Fibroblast of lung (primary cell): ENCODE data around the gene KLHL15. TPM values are rescaled to one million over a fixed set of nuclear protein-coding genes. Genes with fewer than 3 reads are reported as not detected.

ENCODE experiments used
- DNase-seq, 2 donors: peaks; one replicate each; pipeline versions ENCODE4 v3.0.0 to v3.0.0-alpha.2; 2010; ENCODE audit warnings: low read depth in 2 of 2
- H2AFZ ChIP-seq: 2 replicates; pipeline ENCODE4 v1.5.1; 2012; ENCODE audit warnings: low read length, control low read depth, inconsistent platforms
- H3K27ac ChIP-seq: 2 replicates; pipeline ENCODE4 v1.5.1; 2011; ENCODE audit warnings: low read length, control low read depth; ENCODE audit not compliant: insufficient read depth
- H3K27me3 ChIP-seq: 2 replicates; pipeline ENCODE4 v1.5.1; 2011; ENCODE audit warnings: mild to moderate bottlenecking, low read length; ENCODE audit not compliant: control insufficient read depth, insufficient read depth
- H3K36me3 ChIP-seq: 2 replicates; pipeline ENCODE4 v1.5.1; 2011; ENCODE audit warnings: low read length; ENCODE audit not compliant: control insufficient read depth, insufficient read depth
- H3K4me1 ChIP-seq: 2 replicates; pipeline ENCODE4 v1.5.1; 2011; ENCODE audit warnings: low read length; ENCODE audit not compliant: control insufficient read depth, insufficient read depth; ENCODE audit errors: extremely low read depth
- H3K4me2 ChIP-seq: 2 replicates; pipeline ENCODE4 v1.5.1; 2011; ENCODE audit warnings: low read length, control low read depth; ENCODE audit not compliant: insufficient read depth; ENCODE audit errors: extremely low read depth
- H3K4me3 ChIP-seq, 4 experiments: fragments of 200-600 bp in 1 of 4; sonication (generic) in 1 of 4; replicated peaks in 1 of 4; 2 replicates each; pipeline ENCODE4 v1.5.1; 2011 to 2016; ENCODE audit warnings: low read length in 4 of 4, low read depth in 3 of 4, mild to moderate bottlenecking in 3 of 4, control low read depth in 2 of 4, inconsistent platforms in 1 of 4, mixed read lengths in 1 of 4; ENCODE audit not compliant: insufficient read depth in 1 of 4; ENCODE audit errors: control extremely low read depth in 1 of 4
- H3K79me2 ChIP-seq: 2 replicates; pipeline ENCODE4 v1.5.1; 2012; ENCODE audit warnings: mild to moderate bottlenecking, low read length, inconsistent platforms; ENCODE audit not compliant: control insufficient read depth, insufficient read depth
- H3K9ac ChIP-seq: 2 replicates; pipeline ENCODE4 v1.5.1; 2011; ENCODE audit warnings: mild to moderate bottlenecking, low read length, control low read depth; ENCODE audit not compliant: insufficient read depth
- H3K9me3 ChIP-seq: 2 replicates; pipeline ENCODE4 v1.5.1; 2012; ENCODE audit warnings: low read depth, low read length; ENCODE audit not compliant: control insufficient read depth, insufficient read depth
- H4K20me1 ChIP-seq: 2 replicates; pipeline ENCODE4 v1.5.1; 2011; ENCODE audit warnings: low read length; ENCODE audit not compliant: control insufficient read depth, insufficient read depth; ENCODE audit errors: extremely low read depth
- EZH2 ChIP-seq: IDR thresholded peaks from 2 replicates; pipeline ENCODE4 v1.5.1; 2012; ENCODE audit warnings: low read length, control low read depth, mild to moderate bottlenecking; ENCODE audit errors: missing control alignments
- polyA plus RNA-seq, 2 donors: library from polyadenylated mRNA; depleted of rRNA in 1 of 2; stranded (reverse) in 1 of 2; unstranded in 1 of 2; fragments of >200 nt; gene quantifications; 2 replicates each; pipeline ENCODE4 v1.2.1, GENCODE V29; 2011 to 2012; ENCODE audit warnings: missing spikeins in 1 of 2
- total RNA-seq: library from RNA; depleted of rRNA; stranded (reverse); fragments of >200 nt; gene quantifications from 2 replicates; pipeline ENCODE4 v1.2.1, GENCODE V29; 2014
- TF ChIP-seq, protein P1 (sequence below), 2 donors: IDR thresholded peaks in 1 of 2; conservative IDR thresholded peaks in 1 of 2; 1 replicate in 1 of 2; 2 replicates in 1 of 2; pipeline ENCODE4 v1.5.1; 2011 to 2012; ENCODE audit warnings: low read length in 2 of 2, control low read depth in 1 of 2, inconsistent platforms in 1 of 2, low read depth in 1 of 2, mild to moderate bottlenecking in 1 of 2

The KLHL15 gene
- total and polyA plus RNA-seq, 2 donors (not counting 1 experiment from before 2014, with no cell fraction given) = 3.7 to 5.6 TPM

DNA sequence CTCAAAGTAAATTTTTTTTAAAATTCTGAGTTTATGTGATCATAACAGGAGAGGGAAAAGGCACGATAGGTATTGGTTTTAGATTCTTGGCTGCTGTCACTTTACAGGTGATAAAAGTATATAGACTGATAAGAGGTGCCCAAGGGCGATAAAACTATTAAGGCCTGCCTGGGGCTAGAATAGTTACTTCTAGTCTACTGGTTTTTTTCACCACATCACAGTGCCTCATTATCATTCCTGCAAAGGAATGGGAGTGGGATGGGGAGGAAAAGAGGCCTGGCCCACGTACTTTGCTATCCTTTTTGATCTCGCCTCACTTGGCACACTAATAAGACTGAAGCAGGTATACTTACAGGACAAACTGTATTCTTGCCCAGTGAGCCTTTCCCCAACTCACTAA lies 72.6 kb downstream of the KLHL15 start:
- Histone ChIP-seq H3K27ac (no peak overlapping the region), H3K9ac (no peak overlapping the region), H3K79me2 (no peaks in the 10 kb centered on the region), H3K4me1 (no peaks in the 10 kb centered on the region), H3K27me3 (no peaks in the 10 kb centered on the region), H3K4me3 (no peak overlapping the region), H3K36me3 (no peaks in the 10 kb centered on the region), H2AFZ (no peak overlapping the region), H3K9me3 (no peaks in the 10 kb centered on the region), H3K4me2 (no peak overlapping the region), H4K20me1 (no peaks in the 10 kb centered on the region)
- TF ChIP-seq, protein P1, sequence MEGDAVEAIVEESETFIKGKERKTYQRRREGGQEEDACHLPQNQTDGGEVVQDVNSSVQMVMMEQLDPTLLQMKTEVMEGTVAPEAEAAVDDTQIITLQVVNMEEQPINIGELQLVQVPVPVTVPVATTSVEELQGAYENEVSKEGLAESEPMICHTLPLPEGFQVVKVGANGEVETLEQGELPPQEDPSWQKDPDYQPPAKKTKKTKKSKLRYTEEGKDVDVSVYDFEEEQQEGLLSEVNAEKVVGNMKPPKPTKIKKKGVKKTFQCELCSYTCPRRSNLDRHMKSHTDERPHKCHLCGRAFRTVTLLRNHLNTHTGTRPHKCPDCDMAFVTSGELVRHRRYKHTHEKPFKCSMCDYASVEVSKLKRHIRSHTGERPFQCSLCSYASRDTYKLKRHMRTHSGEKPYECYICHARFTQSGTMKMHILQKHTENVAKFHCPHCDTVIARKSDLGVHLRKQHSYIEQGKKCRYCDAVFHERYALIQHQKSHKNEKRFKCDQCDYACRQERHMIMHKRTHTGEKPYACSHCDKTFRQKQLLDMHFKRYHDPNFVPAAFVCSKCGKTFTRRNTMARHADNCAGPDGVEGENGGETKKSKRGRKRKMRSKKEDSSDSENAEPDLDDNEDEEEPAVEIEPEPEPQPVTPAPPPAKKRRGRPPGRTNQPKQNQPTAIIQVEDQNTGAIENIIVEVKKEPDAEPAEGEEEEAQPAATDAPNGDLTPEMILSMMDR (conservative IDR thresholded peaks at IDR 0.05 in 1 of 2, IDR thresholded peaks at IDR 0.05 in 1 of 2; ENCODE audit: low read depth in 1 of 2, low read length in 2 of 2) = no peak
- no peak for TF ChIP-seq EZH2
- DNase-seq = no peak

DNA sequence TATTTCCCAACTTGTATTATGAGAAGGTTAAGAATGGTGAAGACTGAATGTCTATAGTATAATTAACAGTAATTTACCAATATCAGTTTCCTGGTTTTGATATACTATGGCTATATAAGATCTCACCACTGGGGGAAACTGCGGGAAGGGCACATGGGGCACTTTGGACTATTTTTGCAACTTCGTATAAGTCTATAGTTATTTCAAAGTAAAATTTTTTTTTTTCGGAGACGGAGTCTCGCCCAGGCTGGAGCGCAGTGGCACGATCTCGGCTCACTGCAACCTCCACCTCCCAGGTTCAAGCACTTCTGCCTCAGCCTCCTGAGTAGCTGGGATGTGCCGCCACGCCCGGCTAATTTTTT lies 73.1 kb downstream of the KLHL15 start:
- Histone ChIP-seq H3K36me3 (no peaks in the 10 kb centered on the region), H3K27me3 (no peaks in the 10 kb centered on the region), H3K4me3 (no peak overlapping the region), H3K79me2 (no peaks in the 10 kb centered on the region), H2AFZ (no peak overlapping the region), H3K4me1 (no peaks in the 10 kb centered on the region), H3K4me2 (no peak overlapping the region), H3K27ac (no peak overlapping the region), H3K9ac (no peak overlapping the region), H3K9me3 (no peaks in the 10 kb centered on the region), H4K20me1 (no peaks in the 10 kb centered on the region)
- TF ChIP-seq, protein P1 (conservative IDR thresholded peaks at IDR 0.05 in 1 of 2, IDR thresholded peaks at IDR 0.05 in 1 of 2; ENCODE audit: low read depth in 1 of 2, low read length in 2 of 2) = no peak
- no peak for TF ChIP-seq EZH2
- no peak for DNase-seq

DNA sequence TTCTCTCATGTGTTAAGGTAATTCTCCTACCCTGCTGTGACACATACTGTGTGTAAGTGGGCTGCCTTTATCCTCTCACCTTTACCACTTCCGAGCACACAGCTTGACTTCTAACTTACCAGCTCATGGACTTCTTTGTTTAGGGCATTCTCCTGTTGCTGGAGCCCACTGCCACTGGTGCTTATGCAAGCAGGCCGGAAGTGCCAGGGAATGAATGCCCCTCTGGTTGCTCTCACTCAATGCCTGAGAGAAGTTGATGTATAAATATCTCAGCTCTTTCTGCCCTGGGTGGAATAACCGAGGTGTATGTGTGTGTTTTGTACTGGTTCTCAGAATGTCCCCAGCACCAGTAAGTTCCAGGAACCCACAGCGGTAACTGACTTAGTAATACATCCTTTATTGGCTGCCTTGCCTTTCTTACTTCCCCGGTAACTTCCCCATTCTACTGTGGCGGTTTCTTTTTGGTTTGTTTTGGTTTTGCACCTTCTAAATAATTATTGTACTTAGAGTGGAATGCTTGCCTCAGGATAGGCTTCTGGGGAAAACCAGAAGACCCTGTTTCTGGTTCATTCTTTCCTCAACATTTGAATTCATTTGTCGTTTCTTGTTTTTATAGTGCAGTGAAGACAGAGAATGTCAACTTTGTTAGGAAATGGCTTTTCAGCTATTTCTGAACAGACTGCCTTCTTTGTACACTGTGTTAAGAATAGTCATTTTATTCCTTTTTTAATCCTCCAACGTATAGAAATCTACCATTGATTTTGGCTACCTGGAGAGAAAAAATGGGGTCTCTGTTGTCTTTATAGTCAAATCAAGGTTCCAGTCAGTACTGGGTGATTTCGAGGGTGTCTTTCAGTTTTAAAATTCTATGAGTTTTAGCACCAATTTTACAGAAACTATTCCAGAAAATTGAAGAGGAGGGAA lies 73.7 kb downstream of the KLHL15 start:
- no peaks in the 10 kb centered on the region for H3K27me3 ChIP-seq
- no peak overlapping the region for H3K9ac ChIP-seq
- H3K4me3 ChIP-seq = no peak overlapping the region
- H3K9me3 ChIP-seq = no peaks in the 10 kb centered on the region
- no peaks in the 10 kb centered on the region for H3K79me2 ChIP-seq
- H3K4me2 ChIP-seq = no peak overlapping the region
- no peaks in the 10 kb centered on the region for H3K36me3 ChIP-seq
- H4K20me1 ChIP-seq = no peaks in the 10 kb centered on the region
- H2AFZ ChIP-seq = peak overlapping the region; percentile 41
- no peaks in the 10 kb centered on the region for H3K4me1 ChIP-seq
- no peak overlapping the region for H3K27ac ChIP-seq
- TF ChIP-seq EZH2 = no peak
- TF ChIP-seq, protein P1 (conservative IDR thresholded peaks at IDR 0.05 in 1 of 2, IDR thresholded peaks at IDR 0.05 in 1 of 2; ENCODE audit: low read depth in 1 of 2, low read length in 2 of 2) = no peak
- no peak for DNase-seq
